Fibroblast of skin of right quadriceps (primary cell): ENCODE data around the gene PARP6.

Experiments
- DNase-seq: peaks from one replicate; pipeline ENCODE4 v3.0.0-alpha.2; 2013

PARP6 gene

GRCh38 chr15:72230197-72231065, 41.9 kb downstream of the PARP6 start:
- peak; percentile 94 for DNase-seq

GRCh38 chr15:72229947-72230196, 42.5 kb downstream of the PARP6 start:
- DNase-seq = no peak

DNA sequence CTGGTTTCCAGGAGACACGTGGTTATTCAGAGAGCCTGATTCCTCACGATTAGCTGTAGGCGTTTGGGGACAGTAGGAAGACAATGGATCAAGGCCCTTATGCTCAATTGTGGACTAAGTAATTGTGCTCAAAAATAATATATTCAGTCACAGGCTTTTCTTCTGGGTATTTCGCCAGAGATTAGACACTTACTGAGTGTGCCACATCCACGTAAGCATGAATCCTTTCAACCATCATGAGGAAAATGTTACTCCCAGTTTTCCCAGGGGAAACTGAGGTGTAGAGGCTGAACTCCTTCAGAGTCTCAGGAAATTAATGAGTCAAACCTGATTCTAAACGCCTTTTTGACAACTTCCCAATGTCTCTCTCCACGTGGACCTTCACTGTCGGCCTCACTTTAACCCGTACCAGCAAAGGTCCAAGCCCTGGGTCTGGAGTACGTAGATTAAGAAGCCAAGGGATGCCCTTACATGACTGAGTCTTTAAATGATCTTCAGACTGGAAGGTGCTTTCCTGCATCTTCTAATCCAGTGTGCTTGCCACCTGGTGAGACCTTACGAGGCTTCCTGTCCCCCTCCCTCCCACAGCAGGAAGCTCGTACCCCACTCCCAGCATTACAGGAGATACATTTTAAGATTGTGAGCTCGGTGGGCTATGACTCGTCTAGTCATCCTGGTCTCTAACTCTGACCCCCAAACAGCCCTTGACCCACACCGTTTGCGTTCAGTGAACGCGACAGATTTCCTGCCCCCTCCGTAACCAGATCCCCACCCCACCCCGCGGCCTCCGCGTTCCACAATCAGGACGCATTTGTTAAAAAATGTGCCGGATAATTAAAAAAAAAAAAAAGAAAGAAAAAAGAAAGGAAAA, 43.0 kb downstream of the PARP6 start:
- peak; percentile 65 for DNase-seq

- peak; percentile 5 for DNase-seq
These were observed 44.6 kb downstream of the PARP6 start for GRCh38 chr15:72227720-72228119.

GRCh38 chr15:72227192-72227586, 45.2 kb downstream of the PARP6 start:
- peak; percentile 88 for DNase-seq

DNA sequence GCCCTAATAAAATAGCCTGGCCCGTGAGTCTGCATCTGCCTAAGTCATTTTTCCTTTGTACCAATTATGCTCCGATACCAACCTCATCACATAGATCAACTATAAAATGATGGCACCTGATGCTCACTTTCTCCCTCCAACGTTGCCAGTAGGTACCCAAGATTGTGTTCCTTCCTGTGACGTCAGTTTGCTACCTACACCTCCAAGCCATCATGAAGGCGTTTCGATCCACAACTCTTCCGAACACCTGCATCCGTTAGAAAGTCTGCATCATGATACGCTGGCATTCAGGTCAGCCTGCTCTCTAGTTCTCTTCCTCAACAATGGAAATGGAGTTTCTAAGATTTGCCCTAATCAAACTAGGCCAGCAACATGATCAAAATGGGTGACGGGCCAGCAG, 49.1 kb downstream of the PARP6 start:
- no peak for DNase-seq

DNA sequence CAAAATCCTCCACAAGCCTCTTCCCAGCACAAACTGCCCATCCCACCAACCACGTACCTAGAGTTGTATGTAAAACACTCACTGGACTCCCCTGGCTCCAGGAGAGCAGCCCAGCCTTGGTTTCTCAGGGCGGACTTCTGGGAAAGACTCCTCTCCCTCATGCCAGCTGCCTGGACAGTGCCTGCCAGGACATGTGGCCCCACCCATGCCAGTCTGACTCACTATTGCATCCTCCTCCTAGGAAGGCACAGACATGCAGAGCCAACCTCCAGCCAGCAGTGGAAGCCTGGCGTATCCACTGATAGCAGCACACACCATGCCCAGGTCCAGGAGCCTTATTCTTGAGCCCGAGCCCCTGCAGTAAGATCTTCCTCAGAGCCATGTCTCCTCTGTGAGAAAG, 50.0 kb downstream of the PARP6 start:
- DNase-seq = no peak

DNA sequence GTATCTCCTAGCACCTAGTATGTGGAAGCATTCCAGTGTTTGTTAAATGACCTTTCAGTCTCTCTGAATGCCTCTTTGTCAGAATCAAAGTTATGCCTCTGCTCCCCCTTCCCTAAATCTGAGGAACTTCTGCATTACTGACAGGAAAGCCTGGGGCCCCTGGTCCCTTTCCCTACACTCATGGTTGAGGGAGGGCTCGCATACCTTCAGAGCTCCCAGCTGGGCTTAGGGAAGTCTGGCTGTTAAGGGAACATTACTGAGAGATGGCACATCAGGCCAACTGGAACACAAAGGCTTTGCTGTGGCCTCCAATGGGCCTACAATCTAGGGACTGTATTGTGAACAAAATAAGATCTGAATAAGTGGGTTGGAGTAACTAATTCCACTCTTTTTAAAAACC, 51.7 kb downstream of the PARP6 start:
- DNase-seq = no peak

- no peak for DNase-seq
These were observed 55.1 kb downstream of the PARP6 start for GRCh38 chr15:72217216-72217615.

DNA sequence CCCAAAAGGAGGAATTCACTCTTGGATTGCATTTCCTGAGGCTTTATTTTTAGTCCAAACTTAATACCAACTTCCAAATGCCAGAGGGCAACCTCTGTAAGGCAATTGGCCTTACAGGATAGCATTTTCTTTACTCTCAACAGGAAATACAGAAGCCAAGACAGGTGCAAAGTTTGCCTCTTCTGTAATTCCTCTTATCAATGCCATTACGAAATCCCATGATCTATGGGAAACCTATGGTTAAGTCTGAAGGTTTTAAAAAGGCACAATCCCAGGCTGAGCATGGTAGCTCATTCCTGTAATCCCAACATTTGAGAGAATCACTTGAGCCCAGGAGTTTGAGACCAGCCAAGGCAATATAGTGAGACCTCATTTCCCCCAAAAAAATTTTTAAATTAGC, 56.3 kb downstream of the PARP6 start:
- DNase-seq = no peak

DNA sequence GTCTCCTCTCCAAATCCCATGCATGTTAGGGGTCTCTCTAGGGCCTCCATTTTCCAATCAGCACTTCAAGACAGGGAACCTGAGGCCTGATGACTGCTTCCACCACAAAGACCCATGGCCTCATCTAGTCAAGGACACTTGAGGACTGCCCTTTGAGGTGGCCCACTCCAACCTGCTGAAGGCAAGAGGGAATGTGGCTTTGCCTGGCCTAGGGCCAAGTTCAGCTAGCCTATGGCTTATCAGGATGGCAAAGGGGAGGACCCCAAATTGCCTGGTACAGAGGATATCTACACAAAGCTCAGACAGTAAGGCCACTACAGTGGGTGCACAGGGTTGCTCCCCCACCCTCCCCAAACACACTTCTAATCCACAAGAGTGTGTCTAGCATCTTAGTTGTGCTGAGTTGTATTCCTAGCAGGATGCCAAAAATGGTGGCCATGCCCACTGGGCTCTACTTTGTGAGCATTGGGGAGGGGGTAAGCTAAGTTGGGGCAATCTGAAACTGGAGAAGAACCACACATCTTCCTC, 64.7 kb downstream of the PARP6 start:
- DNase-seq = no peak

GRCh38 chr15:72206677-72207000, 65.7 kb downstream of the PARP6 start:
- no peak for DNase-seq

- DNase-seq = no peak
These were observed 66.3 kb downstream of the PARP6 start for GRCh38 chr15:72205896-72206676.

GRCh38 chr15:72205273-72205672, 67.1 kb downstream of the PARP6 start:
- DNase-seq = no peak

- peak; percentile 65 for DNase-seq
These were observed 68.9 kb downstream of the PARP6 start for GRCh38 chr15:72203507-72203837.

DNA sequence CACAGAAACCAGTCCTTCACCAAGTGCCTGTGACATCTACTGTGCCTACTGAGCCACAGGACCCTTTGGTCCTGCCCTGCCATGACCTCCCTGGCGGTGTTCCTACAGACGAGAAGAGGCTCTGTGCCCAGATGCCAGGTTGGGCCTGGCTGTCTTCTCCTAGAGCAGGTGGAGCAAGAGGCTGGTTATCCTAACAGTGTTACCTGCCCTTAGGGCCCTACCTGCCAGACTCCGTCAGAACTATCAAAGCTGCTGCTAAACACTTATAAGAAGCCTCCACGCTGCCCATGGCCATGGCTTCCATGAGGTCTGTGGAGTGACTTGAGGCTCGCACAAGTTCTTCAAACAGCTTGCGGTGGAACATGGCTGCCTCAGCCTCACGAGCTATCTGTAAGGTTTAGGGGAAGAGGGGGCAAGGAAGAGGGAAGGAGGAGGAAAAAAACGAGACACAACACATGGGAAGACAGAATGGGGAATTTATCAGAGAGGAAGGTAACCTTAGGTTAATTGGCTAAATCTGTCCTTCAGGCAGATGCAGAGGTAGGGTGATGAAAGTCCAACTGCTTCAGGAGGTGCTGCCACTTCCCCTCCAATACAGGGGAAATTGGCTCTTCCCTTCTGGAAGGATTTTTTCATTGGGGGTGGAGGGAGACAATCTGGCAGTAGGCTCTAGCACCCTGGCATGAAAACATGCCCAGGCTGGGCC, 69.4 kb downstream of the PARP6 start:
- no peak for DNase-seq

- no peak for DNase-seq
These were observed 70.1 kb downstream of the PARP6 start for GRCh38 chr15:72202302-72202701.

- DNase-seq = no peak
These were observed 70.9 kb downstream of the PARP6 start for GRCh38 chr15:72201391-72201921.

- DNase-seq = no peak
These were observed 71.7 kb downstream of the PARP6 start for GRCh38 chr15:72200395-72201237.

DNA sequence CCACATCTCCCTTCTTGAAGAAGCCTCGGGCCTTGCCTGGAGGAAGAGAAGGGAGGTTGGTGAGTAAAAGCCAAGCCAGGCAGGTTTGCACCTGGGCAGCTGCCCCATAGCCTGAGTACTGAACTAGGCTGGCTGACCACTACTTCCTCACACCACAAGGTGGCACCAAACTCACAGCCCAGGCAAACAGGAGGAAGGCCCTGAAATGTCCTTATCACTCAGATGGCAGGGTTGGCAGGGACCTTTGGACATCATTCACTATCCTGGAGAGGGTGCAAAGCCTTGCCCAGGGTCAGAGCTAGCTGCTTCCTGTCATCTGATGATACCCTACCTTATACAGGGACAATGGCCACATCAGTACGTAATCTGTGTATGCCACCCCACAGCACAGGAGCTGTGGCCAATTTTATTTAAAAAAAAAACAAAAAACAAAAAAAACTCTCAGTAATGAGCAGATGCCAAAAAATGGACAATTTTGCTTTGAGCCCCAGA, 72.6 kb downstream of the PARP6 start:
- peak; percentile 62 for DNase-seq

DNA sequence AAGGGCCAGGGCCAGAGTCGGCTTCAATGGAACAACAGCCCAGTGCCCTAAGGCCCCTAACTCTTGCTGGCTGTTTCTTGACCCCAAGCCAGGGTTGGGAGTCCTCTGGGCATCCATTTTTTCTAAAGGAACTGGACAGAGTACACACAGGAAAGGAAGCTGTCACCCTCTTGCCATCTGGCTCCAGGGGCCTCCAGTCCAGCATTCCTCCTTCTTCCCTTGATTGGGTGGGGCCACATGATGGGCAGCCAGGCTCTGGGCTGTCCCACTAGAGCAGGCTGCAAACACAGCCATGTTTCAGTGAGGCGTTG, 73.2 kb downstream of the PARP6 start:
- no peak for DNase-seq
